ENCODE results near the gene ANAPC4. TPM values are rescaled to one million over a fixed set of nuclear protein-coding genes. Genes with fewer than 3 reads are reported as not detected.

Gene ANAPC4
- polyA plus RNA-seq, 1 donor from 2014 or later = 78.1 TPM

- no peaks in the 10 kb centered on the region for H3K27me3 ChIP-seq (ENCODE audit: insufficient read depth, low read depth, low read length)
- H3F3A ChIP-seq (ENCODE audit: insufficient read depth, low read length, poor library complexity, severe bottlenecking) = no peaks in the 10 kb centered on the region
- no peaks in the 10 kb centered on the region for H3K9me3 ChIP-seq (ENCODE audit: low read length)
- H3K79me2 ChIP-seq (replicated peaks; ENCODE audit: insufficient read depth, low read length) = no peaks in the 10 kb centered on the region
- no peak overlapping the region for H2AFZ ChIP-seq (ENCODE audit: low read depth, low read length)
- TF ChIP-seq MXI1 (conservative IDR thresholded peaks at IDR 0.05; ENCODE audit: poor library complexity, severe bottlenecking) = no peak
- no peak for TF ChIP-seq SMC3 (conservative IDR thresholded peaks at IDR 0.05; ENCODE audit: poor library complexity)
- no peak overlapping the region for H3K4me2 ChIP-seq (ENCODE audit: low read length)
- no peak overlapping the region for H3K9ac ChIP-seq (ENCODE audit: low read length)
- H3K27ac ChIP-seq (ENCODE audit: low read length) = no peak overlapping the region
- H3K4me3 ChIP-seq (ENCODE audit: low read length) = no peak overlapping the region
- H3K36me3 ChIP-seq (ENCODE audit: insufficient read depth, low read length) = no peaks in the 10 kb centered on the region
- H3K9me2 ChIP-seq (ENCODE audit: insufficient read depth, low read length) = no peaks in the 10 kb centered on the region
- no peaks in the 10 kb centered on the region for H4K20me1 ChIP-seq (ENCODE audit: insufficient read depth)
Measured at GRCh38 chr4:25454476-25454875, 77.4 kb downstream of the ANAPC4 start.

GRCh38 chr4:25457053-25457715 is 80.1 kb downstream of the ANAPC4 start:
- Histone ChIP-seq H3K9me3 (ENCODE audit: low read length) (no peaks in the 10 kb centered on the region), H3K9me2 (ENCODE audit: insufficient read depth, low read length) (no peaks in the 10 kb centered on the region), H3K9ac (ENCODE audit: low read length) (no peak overlapping the region), H4K20me1 (ENCODE audit: insufficient read depth) (no peaks in the 10 kb centered on the region), H3K27ac (ENCODE audit: low read length) (no peak overlapping the region), H3K4me2 (ENCODE audit: low read length) (no peak overlapping the region), H3K27me3 (ENCODE audit: insufficient read depth, low read depth, low read length) (no peaks in the 10 kb centered on the region), H3K36me3 (ENCODE audit: insufficient read depth, low read length) (no peaks in the 10 kb centered on the region), H3K79me2 (replicated peaks; ENCODE audit: insufficient read depth, low read length) (no peaks in the 10 kb centered on the region), H2AFZ (ENCODE audit: low read depth, low read length) (no peak overlapping the region), H3K4me3 (ENCODE audit: low read length) (no peak overlapping the region), H3F3A (ENCODE audit: insufficient read depth, low read length, poor library complexity, severe bottlenecking) (no peaks in the 10 kb centered on the region)
- TF ChIP-seq CTCF (IDR thresholded peaks at IDR 0.05; ENCODE audit: poor library complexity, severe bottlenecking) (no peak), RAD21 (conservative IDR thresholded peaks at IDR 0.05) (no peak), REST (IDR thresholded peaks at IDR 0.05; ENCODE audit: borderline replicate concordance) (no peak), EZH2 (IDR thresholded peaks at IDR 0.05; ENCODE audit: borderline replicate concordance, insufficient read depth, low read length, poor library complexity, severe bottlenecking) (no peak), SMC3 (conservative IDR thresholded peaks at IDR 0.05; ENCODE audit: poor library complexity) (no peak), MXI1 (conservative IDR thresholded peaks at IDR 0.05; ENCODE audit: poor library complexity, severe bottlenecking) (no peak), TAF1 (IDR thresholded peaks at IDR 0.05; ENCODE audit: low read depth) (no peak), POLR2AphosphoS5 (IDR thresholded peaks at IDR 0.05) (no peak), EP300 (conservative IDR thresholded peaks at IDR 0.05; ENCODE audit: poor library complexity, severe bottlenecking) (no peak)

Data from neural cell (in vitro differentiated cells).